BE2C (cell line): Measurements from ENCODE around the gene PPARG.
"Not testable (repeated sequence)": the region's sequence is repeated elsewhere in the genome, so short reads cannot be mapped to it uniquely, and the experiment has no call there.

Source experiments
- DNase-seq: peaks from one replicate; pipeline ENCODE4 v3.0.0-alpha.2; 2020
- H3K27me3 ChIP-seq: fragments of 250-450 bp; sonication (Bioruptor Pico); 2 replicates; pipeline ENCODE4 v1.5.1; 2020; ENCODE audit warnings: mild to moderate bottlenecking
- H3K36me3 ChIP-seq: fragments of 250-450 bp; sonication (Bioruptor Pico); 2 replicates; pipeline ENCODE4 v1.5.1; 2020; ENCODE audit warnings: mild to moderate bottlenecking
- H3K4me1 ChIP-seq: fragments of 250-450 bp; sonication (Bioruptor Pico); 2 replicates; pipeline ENCODE4 v1.5.1; 2020
- H3K4me3 ChIP-seq: 2 replicates; pipeline ENCODE4 v1.5.1; 2011; ENCODE audit warnings: low read depth, low read length
- H3K9me3 ChIP-seq: fragments of 250-450 bp; sonication (Bioruptor Pico); 2 replicates; pipeline ENCODE4 v1.5.1; 2020
- TF ChIP-seq, protein P1 (sequence below): IDR thresholded peaks from 2 replicates; pipeline ENCODE4 v1.5.1; 2012; ENCODE audit warnings: mild to moderate bottlenecking, low read depth, low read length

Gene PPARG

GRCh38 chr3:12472000-12472610, 183.2 kb downstream of the PPARG start:
- Histone ChIP-seq H3K27me3 (no peaks in the 10 kb centered on the region), H3K36me3 (no peaks in the 10 kb centered on the region), H3K4me1 (no peaks in the 10 kb centered on the region), H3K9me3 (no peaks in the 10 kb centered on the region), H3K4me3 (no peak overlapping the region)
- no peak for DNase-seq
- TF ChIP-seq, protein P1, sequence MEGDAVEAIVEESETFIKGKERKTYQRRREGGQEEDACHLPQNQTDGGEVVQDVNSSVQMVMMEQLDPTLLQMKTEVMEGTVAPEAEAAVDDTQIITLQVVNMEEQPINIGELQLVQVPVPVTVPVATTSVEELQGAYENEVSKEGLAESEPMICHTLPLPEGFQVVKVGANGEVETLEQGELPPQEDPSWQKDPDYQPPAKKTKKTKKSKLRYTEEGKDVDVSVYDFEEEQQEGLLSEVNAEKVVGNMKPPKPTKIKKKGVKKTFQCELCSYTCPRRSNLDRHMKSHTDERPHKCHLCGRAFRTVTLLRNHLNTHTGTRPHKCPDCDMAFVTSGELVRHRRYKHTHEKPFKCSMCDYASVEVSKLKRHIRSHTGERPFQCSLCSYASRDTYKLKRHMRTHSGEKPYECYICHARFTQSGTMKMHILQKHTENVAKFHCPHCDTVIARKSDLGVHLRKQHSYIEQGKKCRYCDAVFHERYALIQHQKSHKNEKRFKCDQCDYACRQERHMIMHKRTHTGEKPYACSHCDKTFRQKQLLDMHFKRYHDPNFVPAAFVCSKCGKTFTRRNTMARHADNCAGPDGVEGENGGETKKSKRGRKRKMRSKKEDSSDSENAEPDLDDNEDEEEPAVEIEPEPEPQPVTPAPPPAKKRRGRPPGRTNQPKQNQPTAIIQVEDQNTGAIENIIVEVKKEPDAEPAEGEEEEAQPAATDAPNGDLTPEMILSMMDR: no peak

- DNase-seq: no peak
- Histone ChIP-seq H3K36me3 (no peaks in the 10 kb centered on the region), H3K4me1 (no peaks in the 10 kb centered on the region), H3K27me3 (no peaks in the 10 kb centered on the region), H3K4me3 (no peak overlapping the region), H3K9me3 (no peaks in the 10 kb centered on the region)
- TF ChIP-seq, protein P1: no peak
Measured at GRCh38 chr3:12472796-12473195, 183.9 kb downstream of the PPARG start.

- no peaks in the 10 kb centered on the region for H3K4me1 ChIP-seq
- no peak for DNase-seq
- TF ChIP-seq, protein P1: no peak
Measured at GRCh38 chr3:12473511-12473910, 184.6 kb downstream of the PPARG start.

GRCh38 chr3:12476238-12476897, 187.5 kb downstream of the PPARG start:
- Histone ChIP-seq H3K9me3 (no peaks in the 10 kb centered on the region), H3K4me1 (no peaks in the 10 kb centered on the region), H3K4me3 (no peak overlapping the region), H3K27me3 (no peaks in the 10 kb centered on the region), H3K36me3 (no peaks in the 10 kb centered on the region)
- DNase-seq: no peak
- TF ChIP-seq, protein P1: no peak

More at GRCh38 chr3:12473511-12473910, 184.6 kb downstream of the PPARG start:
- Histone ChIP-seq H3K4me3 (no peak overlapping the region), H3K27me3 (no peaks in the 10 kb centered on the region), H3K36me3 (no peaks in the 10 kb centered on the region), H3K9me3 (no peaks in the 10 kb centered on the region)

DNA sequence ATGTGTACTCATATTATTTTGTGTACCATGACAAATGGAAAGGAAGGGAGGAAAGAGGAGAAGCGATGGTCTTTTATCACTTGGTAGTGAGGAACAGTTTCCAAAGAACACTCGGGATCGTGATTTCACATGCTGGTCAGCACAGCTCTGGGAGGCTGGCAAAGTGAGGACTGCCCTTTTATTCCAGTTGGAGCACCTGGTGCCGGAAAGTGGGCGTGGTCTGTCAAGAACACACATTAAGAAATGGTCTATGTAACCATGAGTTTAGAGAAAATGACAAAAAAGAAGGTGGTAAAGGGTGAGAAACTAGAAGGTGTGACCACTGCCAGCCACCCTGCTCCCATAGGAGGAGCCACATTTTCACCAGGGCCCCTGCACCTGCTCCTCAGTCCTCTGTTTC, 188.4 kb downstream of the PPARG start:
- DNase-seq: no peak
- TF ChIP-seq, protein P1: no peak
- Histone ChIP-seq H3K36me3 (no peaks in the 10 kb centered on the region), H3K9me3 (no peaks in the 10 kb centered on the region), H3K4me3 (no peak overlapping the region), H3K27me3 (no peaks in the 10 kb centered on the region), H3K4me1 (no peaks in the 10 kb centered on the region)

DNA sequence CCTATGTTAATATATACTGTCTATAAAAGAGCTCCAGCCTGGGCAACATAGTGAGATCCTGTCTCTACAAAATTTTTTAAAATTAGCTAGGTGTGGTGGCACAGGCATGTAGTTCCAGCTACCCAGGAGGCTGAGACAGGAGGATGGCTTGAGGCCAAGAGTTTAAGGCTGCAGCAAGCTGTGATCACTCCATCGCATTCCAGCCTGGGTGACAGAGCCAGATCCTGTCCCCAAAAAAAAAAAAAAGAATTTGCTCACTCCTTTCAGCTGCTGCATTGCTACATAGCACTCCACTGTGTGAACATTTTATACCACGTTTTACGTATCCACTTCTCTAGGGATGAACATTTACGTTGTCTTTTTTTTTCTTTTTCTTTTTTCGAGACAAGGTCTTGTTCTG, 189.5 kb downstream of the PPARG start:
- DNase-seq: no peak
- H3K36me3 ChIP-seq: no peaks in the 10 kb centered on the region
- no peaks in the 10 kb centered on the region for H3K9me3 ChIP-seq
- H3K27me3 ChIP-seq: no peaks in the 10 kb centered on the region
- TF ChIP-seq, protein P1: no peak
- H3K4me1 ChIP-seq: no peaks in the 10 kb centered on the region
- no peak overlapping the region for H3K4me3 ChIP-seq

- not testable (repeated sequence) for H3K36me3 ChIP-seq, H3K9me3 ChIP-seq, H3K27me3 ChIP-seq, DNase-seq, H3K4me3 ChIP-seq, H3K4me1 ChIP-seq
Measured at GRCh38 chr3:12479198-12479597, 190.3 kb downstream of the PPARG start.
